NB4 (cell line): Measurements from ENCODE around the gene SPINK1.

Experiments used
- CTCF ChIP-seq: IDR thresholded peaks from one replicate; pipeline ENCODE4 v1.5.1; 2012; ENCODE audit warnings: low read depth, low read length
- MAX ChIP-seq: IDR thresholded peaks from 2 replicates; pipeline ENCODE4 v1.6.1; 2011; ENCODE audit warnings: low read depth, low read length
- POLR2A ChIP-seq: IDR thresholded peaks from 2 replicates; pipeline ENCODE4 v1.6.1; 2011; ENCODE audit warnings: mild to moderate bottlenecking; ENCODE audit not compliant: insufficient read length; ENCODE audit errors: extremely low read depth

GRCh38 chr5:147858565-147858964 lies 27.1 kb upstream of the SPINK1 start:
- TF ChIP-seq POLR2A, result no peak
- no peak for TF ChIP-seq CTCF
- no peak for TF ChIP-seq MAX
